Activated B cell treated with CpG ODN at 0.5 μM for 24 hours (primary cell): ENCODE measurements around the gene JADE2. TPM values are rescaled to one million over a fixed set of nuclear protein-coding genes. Genes with fewer than 3 reads are reported as not detected.

Source experiments
- ATAC-seq: fragments of 200-7000 bp; cut with Tn5 transposase; one replicate; pipeline ENCODE4 v1.10.0; 2021; ENCODE audit warnings: low read depth, mild to moderate bottlenecking, moderate library complexity
- CTCF ChIA-PET: fragments of 350-600 bp; sonication (Branson Sonifier 250); formaldehyde crosslinking; loops from one replicate; lab custom pipeline; 2021; ENCODE audit warnings: antibody characterized with exemption; lab: Charles Lee
- POLR2A ChIA-PET: fragments of 350-600 bp; sonication (Branson Sonifier 250); formaldehyde crosslinking; loops from one replicate; lab custom pipeline; 2021; ENCODE audit warnings: antibody characterized with exemption; lab: Charles Lee
- DNase-seq: peaks from one replicate; pipeline ENCODE4 v3.0.0; 2022
- H3K27ac Mint-ChIP-seq: one replicate; pipeline ENCODE4 v1.8.0; 2020; ENCODE audit warnings: mixed read lengths
- H3K27me3 Mint-ChIP-seq: one replicate; pipeline ENCODE4 v1.8.0; 2021; ENCODE audit warnings: mixed read lengths
- H3K36me3 Mint-ChIP-seq: one replicate; pipeline ENCODE4 v1.8.0; 2021; ENCODE audit warnings: low read depth, mixed read lengths
- H3K4me1 Mint-ChIP-seq: one replicate; pipeline ENCODE4 v1.8.0; 2021; ENCODE audit warnings: mixed read lengths
- H3K4me3 Mint-ChIP-seq: one replicate; pipeline ENCODE4 v1.8.0; 2020; ENCODE audit warnings: mild to moderate bottlenecking, mixed read lengths
- H3K9me3 Mint-ChIP-seq: one replicate; pipeline ENCODE4 v1.8.0; 2020; ENCODE audit warnings: mixed read lengths
- CTCF ChIP-seq: fragments of 200-600 bp; IDR thresholded peaks from one replicate; pipeline ENCODE4 v1.8.0; 2022; ENCODE audit warnings: antibody characterized with exemption, mild to moderate bottlenecking
- intact Hi-C: fragments of 100-400 bp; cut with micrococcal nuclease; formaldehyde crosslinking; loops from one replicate; pipeline ENCODE4 v1.15.1; 2024
- total RNA-seq: library from RNA; stranded (reverse); gene quantifications from 2 replicates; pipeline ENCODE4 v1.2.3, GENCODE V29; 2022

The JADE2 gene
- total RNA-seq, 1 donor from 2014 or later, result 225 TPM

GRCh38 chr5:134508521-134509195, 16.8 kb upstream of the JADE2 start:
- Mint-ChIP-seq H3K27ac (no peak overlapping the region), H3K4me3 (no peak overlapping the region), H3K36me3 (no peaks in the 10 kb centered on the region), H3K27me3 (no peaks in the 10 kb centered on the region), H3K9me3 (no peaks in the 10 kb centered on the region), H3K4me1 (peaks cover 9% of the 10 kb centered on the region)
- intact Hi-C loops, result no loop called here
- CTCF ChIA-PET, result no interaction called here
- DNase-seq (no peak), ATAC-seq (no peak)
- POLR2A ChIA-PET, result interaction anchor here (0.5 kb wide), 1 partner anchor 81 kb away, joined by 3 read pairs; no protein-coding TSS in a partner anchor
- TF ChIP-seq CTCF, result no peak

GRCh38 chr5:134509308-134510040, 16.0 kb upstream of the JADE2 start:
- TF ChIP-seq CTCF, result no peak
- Mint-ChIP-seq H3K9me3 (no peaks in the 10 kb centered on the region), H3K36me3 (no peaks in the 10 kb centered on the region), H3K27ac (no peak overlapping the region), H3K4me1 (peaks cover 7% of the 10 kb centered on the region), H3K27me3 (no peaks in the 10 kb centered on the region), H3K4me3 (no peak overlapping the region)
- ATAC-seq, result no peak
- POLR2A ChIA-PET, result interaction anchor here (0.5 kb wide), 1 partner anchor 82 kb away, joined by 3 read pairs; no protein-coding TSS in a partner anchor
- CTCF ChIA-PET, result no interaction called here
- no peak for DNase-seq
- intact Hi-C loops, result no loop called here

- ChIA-PET POLR2A (no interaction called here), CTCF (no interaction called here)
- DNase-seq (no peak), ATAC-seq (no peak)
- TF ChIP-seq CTCF, result no peak
- Mint-ChIP-seq H3K4me1 (peaks cover 7% of the 10 kb centered on the region), H3K27me3 (no peaks in the 10 kb centered on the region), H3K36me3 (no peaks in the 10 kb centered on the region), H3K9me3 (no peaks in the 10 kb centered on the region), H3K4me3 (no peak overlapping the region), H3K27ac (no peak overlapping the region)
- intact Hi-C loops, result no loop called here
Measured at GRCh38 chr5:134510970-134511795, 14.3 kb upstream of the JADE2 start.

- Mint-ChIP-seq H3K4me1 (peaks cover 7% of the 10 kb centered on the region), H3K27ac (no peak overlapping the region), H3K36me3 (no peaks in the 10 kb centered on the region), H3K9me3 (no peaks in the 10 kb centered on the region), H3K4me3 (no peak overlapping the region), H3K27me3 (no peaks in the 10 kb centered on the region)
- ATAC-seq (no peak), DNase-seq (no peak)
- CTCF ChIA-PET, result no interaction called here
- POLR2A ChIA-PET, result interaction anchor here (0.7 kb wide), 1 partner anchor 140 kb away, joined by 5 read pairs; no protein-coding TSS in a partner anchor
- intact Hi-C loops, result no loop called here
- TF ChIP-seq CTCF, result no peak
Measured at GRCh38 chr5:134511796-134512660, 13.4 kb upstream of the JADE2 start.
